ENCODE results near the gene DENND1B.

The DENND1B gene

DNA sequence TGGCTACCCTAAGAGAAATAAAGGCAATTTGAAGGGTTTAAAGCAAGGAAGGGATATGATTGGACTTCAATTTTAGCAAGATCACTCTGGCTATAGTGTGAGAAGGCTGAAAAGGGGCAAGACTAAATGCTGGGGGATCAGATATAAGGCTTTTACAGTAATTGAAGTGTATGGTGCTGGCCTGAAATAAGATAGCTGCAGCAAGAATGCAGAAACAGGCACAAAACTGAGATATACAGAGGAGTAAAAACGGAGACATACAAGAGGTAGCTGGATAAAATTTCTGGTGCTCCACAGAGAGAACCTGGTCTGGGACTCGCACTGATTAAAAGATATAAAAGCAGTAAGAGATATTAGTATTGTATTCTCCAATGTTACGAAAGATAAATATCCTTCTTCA is 92.0 kb downstream of the DENND1B start:
- no peak for DNase-seq

DNA sequence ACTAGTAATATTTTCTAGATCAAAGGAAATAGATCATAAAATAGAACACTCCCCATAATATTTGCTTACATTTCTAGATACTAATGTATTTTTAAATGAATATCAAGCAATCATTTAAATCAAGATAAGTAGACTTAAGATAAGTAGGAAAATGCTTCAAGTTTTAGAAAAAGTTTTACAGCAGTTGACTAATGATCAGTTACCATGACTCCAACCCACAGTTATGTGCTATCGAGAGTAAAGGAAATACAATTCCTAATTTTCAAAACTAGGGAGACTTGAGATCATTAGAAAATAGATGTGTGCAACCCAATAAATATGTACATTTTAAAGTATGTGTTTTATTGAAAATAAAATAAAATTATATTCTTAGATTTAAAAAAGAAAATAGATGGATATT is 95.0 kb downstream of the DENND1B start:
- DNase-seq: no peak

DNA sequence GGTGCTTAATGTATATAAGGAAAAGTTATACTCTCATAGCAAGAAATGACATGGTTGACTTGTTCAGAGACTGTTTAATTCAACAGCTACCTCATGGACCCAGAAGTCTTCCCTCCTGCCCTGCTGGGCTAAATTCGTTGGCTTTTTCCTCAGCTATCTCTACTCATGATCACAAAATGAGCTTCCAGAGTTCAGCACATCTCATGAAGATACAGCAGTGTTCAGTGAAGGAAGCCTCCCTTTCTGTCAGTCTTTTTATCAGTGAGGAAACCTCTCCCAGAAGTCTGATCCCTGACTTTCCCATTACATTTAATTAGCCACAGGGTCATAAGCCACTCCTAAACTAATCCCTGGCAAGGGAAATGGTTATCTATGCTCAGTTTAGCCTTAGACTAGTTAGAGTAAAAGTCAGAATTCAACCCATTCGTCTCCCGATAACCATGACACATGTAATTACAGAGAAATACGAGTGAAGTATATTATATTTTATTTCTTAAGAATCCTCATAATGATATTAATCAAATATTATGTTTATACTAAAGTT is 97.5 kb downstream of the DENND1B start:
- no peak for DNase-seq

DNA sequence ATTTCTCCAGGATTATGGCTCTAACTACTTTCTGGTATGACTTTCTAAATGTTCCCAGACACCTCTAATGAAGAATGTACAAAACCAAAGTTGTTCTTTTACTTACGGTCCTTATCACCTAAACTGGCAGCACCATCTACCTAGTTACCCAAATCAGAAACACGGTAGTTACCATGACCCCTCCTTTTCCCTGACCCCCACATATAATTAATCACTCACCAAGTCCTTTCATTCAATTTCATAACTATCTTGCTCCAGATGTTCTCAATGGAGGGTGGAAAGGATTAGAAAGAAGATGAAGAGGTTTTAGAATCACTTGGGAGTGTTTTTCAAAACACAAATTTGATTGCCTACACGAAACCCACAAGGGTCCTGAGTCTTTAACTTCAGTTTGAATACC is 98.0 kb downstream of the DENND1B start:
- no peak for DNase-seq

DNA sequence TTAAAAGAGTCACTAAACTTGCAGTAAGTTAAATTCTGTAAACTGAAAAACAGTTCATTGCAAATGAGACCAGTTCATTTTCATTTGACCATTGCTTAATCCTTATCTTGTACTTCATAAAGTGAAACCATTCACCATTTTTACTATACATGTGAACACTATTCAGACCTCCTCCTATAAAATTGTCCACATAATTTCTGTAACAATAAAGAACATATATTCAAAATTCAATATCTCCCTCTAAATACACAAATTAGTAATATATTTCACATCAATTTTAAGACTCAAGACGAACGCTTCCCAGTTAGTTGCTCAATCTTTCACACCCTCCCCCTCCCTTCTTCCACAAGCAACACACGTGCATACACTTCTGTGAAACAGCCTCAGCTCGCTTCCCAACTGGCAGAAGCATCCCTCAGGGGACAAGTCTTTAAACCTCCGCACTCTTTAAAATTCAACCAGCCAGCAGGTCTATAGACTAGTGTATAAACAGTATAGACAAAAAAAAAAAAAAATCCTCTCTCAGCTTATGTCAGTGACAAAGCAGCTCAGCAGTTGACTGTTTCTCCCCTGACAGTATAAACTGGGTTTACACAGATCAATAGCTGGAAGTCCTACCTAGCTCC is 99.6 kb downstream of the DENND1B start:
- DNase-seq: no peak

DNA sequence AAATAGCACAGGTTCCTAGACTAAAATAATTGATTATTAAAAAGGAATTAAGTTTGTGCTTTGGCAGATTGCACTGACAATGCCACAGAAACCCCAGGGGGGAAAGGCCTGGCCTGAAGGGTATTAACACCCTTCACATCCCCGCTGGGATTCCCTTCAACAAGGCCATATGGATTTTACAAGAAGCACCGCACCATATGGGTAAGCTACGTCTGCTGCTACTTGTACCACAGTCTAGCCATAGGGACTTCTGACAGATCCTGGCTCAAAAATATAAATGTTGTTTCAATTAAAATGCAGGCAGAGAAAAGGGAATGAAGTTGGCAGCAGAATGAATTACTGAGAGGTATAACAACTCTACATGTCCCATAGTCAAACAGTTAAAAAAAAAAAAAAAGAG is 101.0 kb downstream of the DENND1B start:
- no peak for DNase-seq

DNA sequence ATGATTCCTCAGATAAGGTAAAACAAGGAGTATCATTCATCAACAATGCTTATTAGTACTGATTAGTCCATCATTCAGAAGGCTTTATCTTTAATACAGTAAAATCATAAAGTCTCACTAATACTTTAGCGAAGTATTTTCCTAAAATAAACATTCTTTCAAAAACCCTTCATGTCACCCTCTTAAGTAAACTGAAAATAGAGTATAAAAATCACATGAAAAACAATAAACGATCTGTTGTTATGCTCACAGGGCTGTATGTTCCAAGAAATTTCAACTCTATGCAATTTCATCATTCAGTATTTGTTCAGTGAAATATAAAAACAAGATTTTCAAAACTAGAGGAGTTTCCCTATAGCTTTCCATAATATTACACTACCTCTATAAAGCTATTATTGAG is 102.0 kb downstream of the DENND1B start:
- DNase-seq: no peak

DNA sequence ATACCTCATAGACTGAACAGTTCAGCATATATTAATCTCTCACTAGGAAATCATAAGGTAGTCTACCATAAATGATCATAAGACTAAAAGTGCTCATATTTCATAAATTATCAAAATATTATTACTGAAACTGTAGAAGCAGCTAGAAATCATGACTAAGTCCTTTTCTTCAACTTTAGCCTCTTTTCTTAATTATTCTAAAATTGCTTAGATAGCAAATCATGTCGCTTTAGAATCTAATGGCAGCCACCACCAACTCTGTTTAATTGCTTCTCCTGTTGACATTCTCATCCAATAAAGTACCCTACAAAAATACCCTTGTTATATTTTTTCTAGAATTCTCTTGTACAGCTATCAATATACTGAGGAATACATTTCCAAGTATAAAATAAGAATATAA is 102.9 kb downstream of the DENND1B start:
- DNase-seq: no peak

DNA sequence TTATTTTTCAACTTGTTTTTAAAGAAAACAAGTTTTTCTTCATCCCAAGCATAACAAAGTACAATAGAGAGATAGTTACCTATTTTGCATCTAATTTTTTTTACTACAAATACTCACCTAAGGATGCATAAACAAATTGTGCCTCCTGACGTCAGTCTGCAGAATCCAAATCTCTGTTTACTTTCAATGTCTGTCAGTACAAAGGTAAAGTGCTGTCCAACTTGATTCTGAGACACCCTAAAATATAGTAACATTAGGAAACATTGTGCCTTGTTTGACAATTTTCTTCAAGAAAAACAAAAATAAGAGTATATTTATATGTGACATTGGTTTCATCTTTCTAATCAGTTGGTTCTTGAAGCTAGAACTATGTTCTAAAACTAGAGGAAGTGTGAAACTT is 103.4 kb downstream of the DENND1B start:
- DNase-seq: no peak

DNA sequence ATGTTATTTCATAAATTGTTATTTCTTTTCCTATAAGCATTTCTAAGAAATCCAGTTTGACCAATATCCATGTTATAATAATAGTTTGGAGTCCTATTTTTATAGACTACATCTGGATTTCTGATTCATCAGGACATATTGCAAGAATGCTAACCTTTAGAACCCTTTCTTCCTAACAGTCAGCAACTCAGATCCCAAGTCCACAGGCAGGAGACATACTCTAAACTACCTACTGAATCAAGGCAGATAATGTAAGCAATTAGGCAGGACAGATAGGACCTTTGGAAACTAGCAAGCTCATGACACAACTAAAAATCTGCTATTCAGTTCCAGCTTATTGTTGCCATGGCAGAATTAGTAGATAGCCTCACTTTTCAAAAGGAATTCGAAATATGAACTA is 104.1 kb downstream of the DENND1B start:
- no peak for DNase-seq

DNA sequence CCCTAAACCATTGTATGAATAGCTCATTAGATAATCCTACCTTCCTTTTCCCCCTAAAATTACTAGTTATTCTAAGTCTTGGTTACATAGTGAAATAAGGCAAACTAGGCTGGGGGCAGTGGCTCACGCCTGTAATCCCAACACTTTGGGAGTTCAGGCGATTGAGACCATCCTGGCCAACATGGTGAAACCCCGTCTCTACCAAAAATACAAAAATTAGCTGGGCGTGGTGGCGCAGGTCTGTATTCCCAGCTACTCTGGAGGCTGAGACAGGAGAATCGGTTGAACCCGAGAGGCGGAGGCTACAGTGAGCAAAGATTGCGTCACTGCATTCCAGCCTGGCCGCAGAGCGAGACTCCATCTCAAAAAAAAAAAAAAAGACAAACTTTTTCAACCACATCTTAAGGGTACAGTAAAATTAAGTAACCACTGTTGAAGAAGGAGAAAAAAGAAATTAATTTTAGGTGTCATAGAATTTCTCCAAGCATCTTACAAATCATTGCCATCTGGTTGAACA is 108.5 kb downstream of the DENND1B start:
- DNase-seq: no peak

DNA sequence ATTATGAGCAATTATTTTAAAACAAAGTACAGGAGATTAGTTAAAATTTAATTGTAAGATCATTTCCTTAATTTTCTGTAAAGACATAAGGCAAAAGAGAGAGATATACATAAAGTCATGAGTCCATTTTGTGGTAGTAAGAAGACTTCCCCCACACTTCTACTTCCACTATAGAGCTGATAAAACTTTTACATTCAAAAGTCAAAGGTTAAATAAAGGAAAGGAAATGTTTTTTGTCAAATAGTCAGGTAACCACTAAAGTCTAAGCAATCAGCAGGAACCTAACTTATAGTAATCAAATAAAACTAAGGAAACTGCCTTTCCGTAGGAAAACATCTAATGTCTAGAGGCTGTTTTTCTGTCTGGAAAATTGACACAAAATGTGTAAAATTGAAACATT is 110.9 kb downstream of the DENND1B start:
- no peak for DNase-seq

DNA sequence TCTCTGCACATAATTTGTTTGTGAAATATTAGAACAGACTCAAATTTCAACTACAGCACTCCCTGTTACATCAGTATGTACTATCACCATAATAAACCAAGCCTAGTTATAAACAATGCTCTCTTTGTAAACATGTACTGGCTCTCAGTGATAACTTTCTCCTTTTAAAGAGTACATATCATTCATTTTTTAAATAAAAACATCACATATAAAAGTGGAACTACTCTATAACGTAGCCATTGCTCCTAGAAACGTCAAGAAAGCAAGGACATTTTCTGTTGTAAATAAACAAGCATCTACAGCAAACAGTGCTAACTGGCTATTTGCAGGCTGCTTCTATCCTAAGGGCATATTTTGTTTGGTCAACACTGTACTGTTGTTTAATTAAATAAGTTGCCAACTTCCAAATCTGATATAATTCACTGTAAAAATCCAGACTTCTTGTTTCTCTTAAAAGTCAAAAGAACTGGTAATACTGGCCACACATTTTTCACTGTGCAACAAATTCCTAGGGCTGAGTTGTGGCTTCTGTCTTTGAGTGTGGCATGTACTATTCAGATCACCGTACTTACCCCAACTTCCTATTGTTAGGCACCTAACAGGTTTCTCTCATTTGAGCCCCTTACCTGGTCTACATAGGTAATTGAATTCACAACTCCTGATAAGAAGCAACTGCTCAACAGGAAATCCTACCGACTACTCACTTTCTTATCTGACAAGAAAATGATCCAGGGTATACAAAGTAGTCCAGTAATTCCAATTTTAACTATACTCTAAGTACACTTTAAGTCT is 111.9 kb downstream of the DENND1B start:
- no peak for DNase-seq

DNA sequence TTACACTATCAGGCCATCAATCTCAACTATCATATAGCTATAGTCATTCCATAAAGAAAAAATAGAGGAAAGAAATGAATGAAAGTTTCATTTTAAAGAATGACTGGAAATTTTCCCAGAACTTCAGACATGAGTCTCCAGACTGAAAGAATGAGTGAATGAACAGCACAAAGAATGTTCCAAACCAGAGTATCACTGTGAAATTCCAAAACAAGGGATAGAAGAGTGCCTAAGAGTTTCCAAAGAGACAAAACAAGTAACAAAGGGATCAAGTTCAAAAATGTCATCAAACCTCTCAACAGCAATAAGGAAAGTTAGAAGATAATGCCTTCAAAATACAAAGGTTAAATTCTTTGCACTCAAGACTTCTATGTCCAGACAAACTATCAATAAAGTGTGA is 114.9 kb downstream of the DENND1B start:
- DNase-seq: no peak

DNA sequence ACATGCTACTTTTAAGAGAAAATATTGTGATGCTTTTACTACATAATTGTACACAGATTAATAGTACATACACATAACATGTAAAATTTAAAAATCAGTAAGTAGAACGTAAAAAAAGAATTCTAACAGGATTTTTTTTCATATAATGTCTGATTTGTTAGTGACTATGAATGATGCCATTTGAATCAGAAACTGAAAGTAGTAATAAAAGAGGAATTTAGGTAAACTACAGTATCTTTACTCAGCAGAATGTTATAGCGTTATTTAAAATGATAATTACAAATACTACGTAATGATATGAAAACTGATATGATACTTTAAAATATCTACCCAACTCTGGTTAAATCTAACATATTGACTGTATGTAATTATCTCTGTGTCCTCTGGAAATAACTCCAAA is 116.1 kb downstream of the DENND1B start:
- no peak for DNase-seq

DNA sequence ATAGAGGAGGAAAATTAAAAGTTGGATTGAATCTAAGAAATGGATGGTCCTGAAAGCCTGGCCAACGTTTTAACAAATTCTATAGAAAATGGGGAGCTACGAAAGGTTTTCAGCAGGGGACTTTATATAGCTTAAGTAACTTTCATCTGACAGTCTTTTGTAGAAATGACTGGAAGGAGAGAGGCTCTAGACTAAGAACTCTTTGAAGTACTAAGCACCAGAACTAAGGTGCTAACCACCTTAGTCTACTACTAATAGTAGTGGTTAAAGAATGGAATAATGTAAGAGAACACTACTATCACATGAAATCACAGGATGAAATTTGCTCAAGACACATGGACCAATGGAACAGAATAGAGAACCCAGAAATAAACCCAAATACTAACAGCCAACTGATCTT is 126.1 kb downstream of the DENND1B start:
- no peak for DNase-seq

DNA sequence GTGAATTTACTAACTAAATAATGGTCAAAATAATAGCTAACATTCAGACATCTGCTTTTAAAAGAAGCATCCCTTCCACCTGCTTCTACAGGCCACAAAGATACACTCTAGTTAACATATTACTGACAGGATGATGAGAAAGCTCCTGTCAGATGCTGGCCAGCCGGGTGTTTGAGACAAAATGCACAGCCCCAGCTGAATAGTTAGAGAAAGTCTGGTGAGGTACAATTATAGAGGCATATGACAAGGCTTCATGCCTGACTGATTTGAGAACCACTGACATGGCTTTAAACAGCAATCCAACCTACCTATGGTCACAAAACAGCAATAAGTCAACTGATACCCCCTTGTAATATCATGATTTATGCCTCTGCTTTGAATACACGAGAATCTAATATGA is 137.0 kb downstream of the DENND1B start:
- no peak for DNase-seq

DNA sequence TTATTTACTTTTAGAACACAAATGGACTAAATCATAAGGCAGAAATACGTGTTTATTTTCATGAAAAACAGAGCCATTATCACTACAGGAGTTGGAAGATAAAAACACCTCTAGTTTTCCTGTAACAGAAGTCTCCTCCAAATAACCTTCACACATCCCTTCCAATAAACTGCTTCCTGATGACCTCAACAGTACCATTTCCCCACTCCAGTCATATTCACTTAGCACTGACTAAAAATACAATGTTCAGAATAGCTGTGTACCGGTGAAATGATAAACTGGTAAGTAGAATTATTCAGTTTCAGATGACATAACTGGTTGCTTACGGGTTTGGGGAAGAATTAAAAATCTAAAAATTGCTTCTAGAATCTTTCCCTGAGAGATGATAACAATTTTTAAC is 137.9 kb downstream of the DENND1B start:
- no peak for DNase-seq

DNA sequence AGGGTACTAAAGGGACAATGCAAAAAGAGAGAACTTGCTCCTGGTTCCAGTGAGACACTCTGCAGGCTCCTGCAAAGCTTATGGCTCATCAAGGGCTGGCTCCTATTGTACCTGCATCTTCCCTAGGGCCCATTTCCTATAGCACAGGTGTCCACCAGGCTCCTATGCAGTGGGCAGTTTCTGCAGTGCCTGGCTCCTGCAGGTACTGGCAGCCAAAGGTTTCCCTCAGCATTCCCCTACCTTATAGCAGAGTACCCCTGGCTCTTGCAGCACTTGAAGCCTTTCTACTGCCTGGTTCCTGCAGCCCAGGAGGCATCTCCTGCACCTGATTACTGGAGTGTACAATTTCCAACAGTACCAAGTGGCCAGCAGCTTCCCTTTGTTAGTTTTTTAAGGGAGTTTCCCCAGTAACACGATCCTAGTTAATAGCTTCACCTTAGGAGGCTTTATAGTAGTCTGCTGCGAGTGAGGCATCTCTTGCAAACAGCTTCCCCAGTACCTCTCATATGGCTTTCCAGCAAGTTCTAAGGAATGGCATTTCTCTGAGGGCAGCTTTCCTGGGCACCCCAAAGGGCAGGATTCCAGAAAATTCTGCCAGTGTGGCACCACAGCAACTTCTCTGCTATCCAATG is 141.7 kb downstream of the DENND1B start:
- no peak for DNase-seq

DNA sequence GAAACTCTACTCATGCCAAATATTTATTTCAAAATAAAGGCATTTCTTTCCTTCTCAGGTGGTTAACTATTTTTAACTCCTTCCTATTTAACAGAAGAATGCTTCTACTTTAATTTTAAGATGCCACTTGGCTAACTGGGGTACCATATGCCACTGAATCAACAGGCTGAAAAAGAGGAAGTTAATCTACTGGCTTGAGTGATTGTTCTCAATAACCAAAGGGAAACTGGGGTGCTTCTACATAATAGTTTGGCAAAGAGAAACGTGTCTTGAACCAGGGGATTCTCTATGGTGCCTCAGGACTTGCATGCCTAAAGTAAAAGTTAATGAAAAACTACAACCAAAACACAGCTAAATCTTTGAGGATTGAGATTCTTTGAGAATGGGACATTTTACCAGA is 142.6 kb downstream of the DENND1B start:
- no peak for DNase-seq

DNA sequence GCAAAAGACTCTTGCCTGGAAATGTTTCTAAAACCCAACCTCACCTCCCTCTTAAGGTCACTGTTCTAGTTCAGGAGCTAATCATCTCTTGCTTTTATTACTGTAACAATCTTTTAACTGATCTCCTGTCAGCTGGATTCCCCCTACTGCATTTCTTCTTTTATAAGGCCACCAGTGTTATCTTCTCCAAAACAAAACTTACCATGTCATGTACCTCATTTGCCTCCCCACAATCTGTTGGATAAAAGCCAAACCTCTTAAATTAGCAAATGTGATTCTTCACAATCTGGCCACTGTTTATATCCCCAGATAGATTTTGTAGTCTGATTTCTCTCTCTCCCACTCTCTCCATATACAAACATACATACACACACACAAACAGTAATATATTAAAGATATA is 143.3 kb downstream of the DENND1B start:
- no peak for DNase-seq

DNA sequence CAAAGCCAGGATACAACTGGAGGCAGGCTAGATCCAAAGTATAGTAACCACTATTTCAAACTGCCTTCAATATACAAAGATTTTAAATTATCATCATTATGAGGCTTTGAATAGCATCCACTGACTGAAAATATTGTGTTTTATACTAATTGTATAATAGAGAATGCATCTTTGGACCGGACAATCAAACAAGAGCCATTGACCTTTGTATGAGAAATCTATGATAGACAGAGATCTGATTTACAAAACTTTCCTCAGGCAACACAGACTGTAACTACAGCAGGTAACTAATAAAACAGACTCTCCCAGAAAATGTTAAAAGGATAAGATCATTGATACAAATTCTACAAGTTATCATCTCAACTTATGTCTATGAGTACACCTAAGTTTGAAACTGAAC is 152.9 kb downstream of the DENND1B start:
- DNase-seq: no peak

DNA sequence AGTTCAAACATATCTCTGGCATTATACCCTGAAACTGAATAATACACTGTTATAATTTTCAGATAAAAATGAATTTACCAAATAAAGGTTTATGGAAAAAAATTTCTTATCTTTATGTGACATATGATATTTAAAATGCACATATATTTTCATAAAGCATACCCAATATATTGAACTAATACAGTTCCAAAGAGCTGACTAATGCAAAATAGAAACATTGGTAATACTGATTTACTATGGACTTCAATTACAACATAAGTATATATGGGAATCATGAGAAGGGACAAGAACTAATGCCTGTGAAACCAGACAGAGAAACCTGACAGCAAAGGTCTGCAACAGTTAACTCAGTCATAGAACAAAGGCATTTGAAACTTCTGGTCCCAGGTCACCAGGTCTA is 153.5 kb downstream of the DENND1B start:
- no peak for DNase-seq

DNA sequence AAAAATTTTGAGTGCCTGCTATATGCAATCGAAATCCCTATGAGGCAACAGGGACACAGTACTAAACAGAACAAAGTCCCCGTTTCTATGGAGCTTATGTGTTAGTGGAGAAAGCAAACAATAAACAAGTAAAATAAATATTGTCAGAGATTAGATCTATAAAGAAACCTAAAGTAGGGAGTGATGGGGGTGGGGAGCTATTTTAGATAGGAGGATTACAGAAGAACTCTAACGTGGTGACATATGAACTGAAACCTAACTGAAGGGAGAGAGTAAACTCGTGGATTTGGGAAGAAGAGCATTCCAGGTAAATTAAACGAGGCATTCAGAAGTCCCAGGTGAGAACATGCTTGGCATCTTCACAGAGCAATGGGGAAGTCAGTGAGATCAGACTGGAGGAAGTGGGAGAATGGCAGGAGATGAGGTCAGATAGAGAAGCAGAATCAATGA is 154.5 kb downstream of the DENND1B start:
- no peak for DNase-seq
